ENCODE data around the gene SPTBN1.

Gene SPTBN1

DNA sequence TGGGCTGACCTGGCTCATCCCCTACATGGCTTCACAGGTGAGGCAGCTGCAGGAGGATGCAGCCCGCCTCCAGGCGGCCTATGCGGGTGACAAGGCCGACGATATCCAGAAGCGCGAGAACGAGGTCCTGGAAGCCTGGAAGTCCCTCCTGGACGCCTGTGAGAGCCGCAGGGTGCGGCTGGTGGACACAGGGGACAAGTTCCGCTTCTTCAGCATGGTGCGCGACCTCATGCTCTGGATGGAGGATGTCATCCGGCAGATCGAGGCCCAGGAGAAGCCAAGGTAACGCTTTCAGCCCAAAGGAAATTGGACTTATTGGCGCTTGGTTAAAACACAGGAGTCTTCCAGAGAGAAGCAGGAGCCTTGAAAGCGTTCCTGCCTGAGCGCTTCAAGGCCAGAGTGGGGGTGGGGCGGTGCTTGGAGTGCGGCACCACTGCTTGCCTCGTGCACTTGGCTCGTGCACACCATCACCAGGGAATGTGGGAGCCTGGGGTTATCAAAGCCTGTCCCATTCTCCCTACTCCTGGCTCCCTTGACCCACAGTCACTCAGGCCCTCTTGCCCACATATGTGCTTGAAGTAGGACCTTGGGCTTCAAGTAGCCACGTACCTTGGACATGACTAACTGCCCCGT, 197.6 kb downstream of the SPTBN1 start:
- DNase-seq (ENCODE audit: low read depth) = no peak

DNA sequence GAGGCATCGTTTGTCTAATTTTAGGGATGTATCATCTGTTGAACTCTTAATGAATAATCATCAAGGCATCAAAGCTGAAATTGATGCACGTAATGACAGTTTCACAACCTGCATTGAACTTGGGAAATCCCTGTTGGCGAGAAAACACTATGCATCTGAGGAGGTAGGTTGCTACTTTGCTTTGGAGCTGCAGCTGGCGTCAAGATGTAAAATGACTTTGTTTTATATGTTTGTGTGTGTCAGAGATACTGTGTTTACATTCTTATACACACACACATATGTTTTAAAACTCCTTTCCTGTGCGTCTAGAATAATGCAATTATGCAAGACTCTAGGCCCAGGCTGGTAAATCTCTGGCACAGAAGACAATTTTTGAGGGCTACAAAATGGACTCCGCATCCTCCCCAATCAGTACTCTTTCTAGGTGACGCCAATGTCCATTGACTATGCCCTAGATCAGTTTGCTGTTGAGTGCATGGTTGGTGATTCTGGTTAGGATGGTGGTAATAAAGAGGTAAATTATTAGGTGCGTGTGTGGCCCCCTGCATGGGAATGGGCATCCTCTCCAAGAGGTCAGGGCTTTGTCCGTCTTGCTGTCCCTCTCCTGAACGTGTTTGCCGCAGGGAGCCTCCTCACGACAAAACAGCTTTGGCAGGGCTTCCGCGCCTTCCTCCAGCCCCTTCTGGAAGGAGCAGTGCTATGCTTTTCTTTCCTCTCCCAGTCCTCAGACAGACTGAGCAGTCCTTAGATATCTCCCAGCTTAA, 199.1 kb downstream of the SPTBN1 start:
- DNase-seq (ENCODE audit: low read depth) = no peak

DNA sequence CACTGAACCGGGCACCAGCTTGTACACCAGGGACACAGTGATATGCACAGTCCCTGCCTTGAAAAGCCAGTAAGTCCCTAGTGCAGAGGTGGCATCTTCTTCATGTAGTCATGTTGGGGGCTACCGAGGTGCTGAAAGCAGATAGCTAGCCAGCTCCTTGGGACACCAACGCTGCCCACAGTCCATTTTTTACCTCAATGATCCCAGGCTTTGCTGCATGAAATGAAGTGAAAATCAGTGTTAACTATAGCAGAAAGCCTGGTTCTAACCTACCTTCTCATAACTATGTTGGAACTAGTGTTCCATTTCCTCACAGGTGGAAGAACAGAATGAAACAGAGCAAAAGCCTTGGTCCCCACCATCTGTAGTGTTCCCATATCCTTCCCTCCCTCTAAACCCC, 200.7 kb downstream of the SPTBN1 start:
- DNase-seq (ENCODE audit: low read depth) = no peak

- DNase-seq (ENCODE audit: low read depth) = no peak
Observed at GRCh38 chr2:54657664-54658083, 201.5 kb downstream of the SPTBN1 start.

DNA sequence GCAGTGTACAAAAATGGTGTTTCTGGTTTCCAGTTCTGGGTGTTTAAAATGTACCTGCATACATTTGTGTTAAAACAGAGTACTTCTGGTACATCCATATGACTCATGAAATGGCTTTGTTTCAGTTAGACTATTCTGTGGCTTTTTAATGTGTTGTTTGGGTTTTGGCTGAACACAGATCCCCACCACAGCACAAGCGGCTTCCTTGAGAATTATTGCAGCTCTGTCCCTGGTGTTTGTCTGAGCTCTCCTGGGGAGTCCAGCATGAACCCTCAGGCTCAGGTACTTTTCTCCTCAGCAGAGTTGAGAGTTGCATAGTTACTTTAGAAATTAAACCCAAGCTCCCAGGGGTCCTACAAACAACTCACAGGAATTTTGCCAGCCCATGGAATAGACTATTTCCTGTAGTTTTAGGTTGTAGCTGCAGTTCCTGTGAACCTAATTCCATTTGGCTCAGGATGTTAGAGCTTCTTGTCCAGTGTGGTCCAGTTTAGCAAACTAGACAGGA, 202.5 kb downstream of the SPTBN1 start:
- no peak for DNase-seq (ENCODE audit: low read depth)

DNA sequence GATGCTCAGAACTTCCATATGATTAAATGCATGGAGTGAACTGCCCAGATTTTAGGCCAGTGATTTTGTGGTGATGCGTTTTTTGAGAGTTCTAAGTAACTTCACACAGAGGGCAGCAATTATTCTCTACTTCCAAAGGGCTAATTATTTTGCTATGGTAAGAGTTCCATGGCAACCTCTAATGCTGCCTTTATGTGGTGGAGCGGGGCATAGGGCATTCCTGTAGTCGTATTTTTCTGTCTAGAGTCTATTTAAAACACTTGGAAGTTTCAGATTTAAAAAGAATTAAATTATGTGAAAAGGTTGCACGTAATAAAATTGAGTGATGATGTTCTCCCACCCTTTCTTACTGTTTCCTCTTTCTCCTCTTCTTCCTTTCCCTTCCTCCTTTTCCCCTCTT, 203.4 kb downstream of the SPTBN1 start:
- no peak for DNase-seq (ENCODE audit: low read depth)

- DNase-seq (ENCODE audit: low read depth) = no peak
Observed at GRCh38 chr2:54660752-54661151, 204.6 kb downstream of the SPTBN1 start.

GRCh38 chr2:54663424-54664030, 207.4 kb downstream of the SPTBN1 start:
- DNase-seq (ENCODE audit: low read depth) = no peak

DNA sequence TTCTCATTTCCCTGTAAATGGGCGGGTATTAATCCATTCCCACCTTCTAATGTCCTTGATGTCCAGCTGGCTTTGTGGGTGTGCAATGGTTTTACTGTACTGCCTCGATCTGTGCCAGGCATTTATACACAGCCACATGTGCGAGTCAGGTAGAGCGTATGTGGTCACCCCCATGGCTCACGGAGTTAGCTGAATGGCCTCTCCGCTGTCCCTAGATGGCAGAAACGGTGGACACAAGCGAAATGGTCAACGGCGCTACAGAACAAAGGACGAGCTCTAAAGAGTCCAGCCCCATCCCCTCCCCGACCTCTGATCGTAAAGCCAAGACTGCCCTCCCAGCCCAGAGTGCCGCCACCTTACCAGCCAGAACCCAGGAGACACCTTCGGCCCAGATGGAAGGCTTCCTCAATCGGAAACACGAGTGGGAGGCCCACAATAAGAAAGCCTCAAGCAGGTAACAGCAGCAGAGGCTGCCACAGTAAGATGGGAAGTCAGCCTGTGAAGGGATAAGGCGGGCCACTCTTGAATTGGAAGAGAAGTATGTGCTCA, 208.2 kb downstream of the SPTBN1 start:
- DNase-seq (ENCODE audit: low read depth) = no peak

DNA sequence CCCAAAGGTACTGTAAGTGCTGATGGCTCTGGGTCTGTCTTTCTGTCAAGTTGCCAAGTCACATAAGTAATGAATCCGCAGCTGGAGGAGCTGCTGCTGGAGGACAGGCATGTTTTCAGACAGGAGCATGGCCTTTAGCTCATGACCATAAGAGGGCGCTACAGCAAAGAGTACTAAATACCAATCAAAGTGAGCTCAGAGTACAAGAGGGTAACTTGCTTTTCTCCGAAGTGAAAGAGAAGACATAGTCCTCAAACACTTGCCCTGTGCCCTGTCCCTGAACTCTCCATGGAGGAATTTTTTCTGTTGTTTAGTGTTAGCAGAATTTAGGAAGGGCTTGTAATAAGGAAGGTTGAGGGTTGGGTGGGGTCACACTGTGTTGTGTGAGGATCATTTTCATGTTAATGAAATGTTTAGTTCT, 209.3 kb downstream of the SPTBN1 start:
- peak; percentile 36 for DNase-seq (ENCODE audit: low read depth)

DNA sequence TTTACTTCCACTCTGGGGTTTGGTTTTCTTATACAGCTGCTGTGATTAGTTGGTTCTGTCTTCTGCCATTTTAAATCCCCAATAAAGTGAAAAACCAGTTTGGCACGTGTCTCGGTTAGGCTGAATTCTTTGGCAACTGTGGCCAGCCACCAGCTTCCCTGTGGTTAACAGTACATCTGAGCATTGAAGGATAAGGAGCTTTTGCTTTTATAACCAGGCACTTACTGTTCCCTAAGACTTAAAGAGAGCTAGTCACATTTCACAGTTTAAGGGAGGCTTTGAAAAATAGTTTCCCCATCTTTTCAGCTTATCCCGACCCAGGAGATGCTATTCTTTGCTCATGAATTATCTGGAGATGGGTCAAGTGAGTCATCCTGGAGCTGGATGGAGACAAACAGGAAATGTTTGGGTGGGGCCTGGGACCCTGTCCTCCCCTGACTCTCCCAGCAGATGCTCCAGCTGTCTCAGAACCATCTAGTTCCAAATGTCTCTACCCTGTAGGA, 210.1 kb downstream of the SPTBN1 start:
- DNase-seq (ENCODE audit: low read depth) = no peak

DNA sequence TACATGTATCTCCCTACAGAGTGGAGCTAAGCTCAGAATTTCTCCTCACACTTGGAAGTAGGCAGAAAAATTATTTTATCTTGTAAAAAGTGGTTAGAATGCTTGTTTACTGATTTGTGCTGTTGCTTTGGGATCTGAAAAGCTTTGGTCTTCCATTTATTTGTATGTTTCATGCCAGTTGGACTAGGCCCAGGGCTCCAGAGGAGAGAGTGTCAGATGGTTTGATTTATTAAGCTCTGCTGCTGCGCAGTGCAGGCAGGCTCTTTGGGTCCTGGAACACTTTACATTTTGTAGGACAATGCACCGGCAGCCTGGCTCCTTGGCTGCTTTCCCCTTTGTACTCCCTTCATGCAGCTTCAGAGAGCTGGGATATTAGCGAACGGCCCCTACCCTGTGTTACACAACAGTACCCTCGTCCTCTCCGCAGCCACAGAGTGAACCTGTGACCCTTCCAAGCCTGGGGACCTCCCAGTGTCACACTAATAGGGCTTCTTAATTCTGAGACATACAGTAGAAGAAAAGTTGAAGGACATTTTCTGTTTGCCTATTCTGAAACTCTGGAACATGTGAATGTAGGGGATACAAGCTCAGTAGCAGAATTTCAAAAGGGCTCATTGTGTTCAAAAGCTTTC, 210.6 kb downstream of the SPTBN1 start:
- DNase-seq (ENCODE audit: low read depth) = no peak

DNA sequence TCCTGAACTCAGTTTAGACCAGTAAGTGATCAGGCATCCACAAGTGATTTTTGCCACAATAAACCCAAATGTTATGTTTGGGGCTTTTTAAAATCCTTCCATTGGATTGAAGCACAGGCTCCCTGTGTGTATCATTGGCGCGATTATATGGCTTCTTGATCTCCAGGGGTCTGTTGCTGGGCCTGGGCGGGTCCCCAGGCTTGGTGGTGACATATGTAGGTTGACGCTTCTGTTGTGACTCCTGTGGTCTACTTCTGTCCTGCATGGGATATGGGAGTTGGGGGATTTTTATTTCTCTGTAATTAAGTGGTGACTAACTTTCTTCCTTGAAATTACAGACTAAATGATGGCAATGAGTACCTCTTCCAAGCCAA, 211.1 kb downstream of the SPTBN1 start:
- DNase-seq (ENCODE audit: low read depth) = no peak

- no peak for DNase-seq (ENCODE audit: low read depth)
Observed at GRCh38 chr2:54667726-54668650, 211.9 kb downstream of the SPTBN1 start.

DNA sequence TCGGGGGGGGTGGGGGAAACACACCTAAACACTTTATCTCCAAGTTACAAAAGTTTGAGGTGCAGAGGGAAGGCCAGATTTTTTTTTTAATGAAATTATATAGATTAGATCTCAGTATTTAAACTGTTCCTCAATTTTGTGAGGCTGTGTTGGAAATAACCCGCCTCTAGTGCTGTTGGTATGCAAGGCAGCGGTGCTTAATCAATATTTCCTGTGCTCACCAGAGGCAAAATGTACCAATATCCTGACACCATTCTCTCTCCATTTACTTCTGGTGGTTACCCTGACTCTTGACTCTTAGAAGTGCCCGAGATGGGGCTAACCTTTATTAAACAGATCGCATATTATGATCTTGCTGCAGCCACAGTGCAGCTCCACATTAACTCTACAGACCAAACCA, 212.6 kb downstream of the SPTBN1 start:
- no peak for DNase-seq (ENCODE audit: low read depth)

DNA sequence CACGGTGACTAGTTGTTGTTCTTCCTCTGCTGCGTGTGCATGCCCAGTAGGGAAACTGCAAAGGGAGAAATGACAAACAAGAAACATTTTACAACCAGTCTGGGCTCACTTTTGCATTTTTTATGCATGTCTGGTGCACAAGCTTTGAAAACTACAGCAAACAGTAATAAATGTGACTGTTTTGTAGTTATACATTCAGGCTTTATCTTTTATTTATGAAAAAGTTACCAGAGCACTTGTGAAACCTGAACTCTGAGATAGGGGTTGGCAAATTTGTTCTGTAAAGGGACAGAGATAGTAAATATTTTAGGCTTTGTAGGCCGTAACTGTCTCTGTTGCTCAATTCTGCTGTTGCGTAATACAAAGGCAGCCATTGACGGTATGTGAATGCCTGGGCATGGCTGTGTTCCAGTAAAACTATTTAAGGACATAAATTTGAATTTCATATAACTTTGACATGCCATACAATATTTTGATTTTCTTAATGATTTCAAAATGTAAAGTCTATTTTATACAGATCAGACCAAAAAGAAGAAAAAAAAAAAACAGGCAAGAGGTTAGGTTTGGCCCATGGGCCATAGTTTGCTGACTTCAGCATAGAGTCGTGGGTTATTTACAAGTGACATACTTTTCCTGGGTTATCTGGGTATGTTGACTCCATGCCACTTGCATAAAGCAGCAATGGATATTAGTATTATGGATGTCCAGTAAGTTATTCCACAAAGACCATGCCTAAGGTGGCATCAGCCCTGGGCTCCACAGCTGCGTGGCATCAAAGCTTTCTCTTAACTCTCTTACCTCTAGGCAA, 213.8 kb downstream of the SPTBN1 start:
- DNase-seq (ENCODE audit: low read depth) = no peak

DNA sequence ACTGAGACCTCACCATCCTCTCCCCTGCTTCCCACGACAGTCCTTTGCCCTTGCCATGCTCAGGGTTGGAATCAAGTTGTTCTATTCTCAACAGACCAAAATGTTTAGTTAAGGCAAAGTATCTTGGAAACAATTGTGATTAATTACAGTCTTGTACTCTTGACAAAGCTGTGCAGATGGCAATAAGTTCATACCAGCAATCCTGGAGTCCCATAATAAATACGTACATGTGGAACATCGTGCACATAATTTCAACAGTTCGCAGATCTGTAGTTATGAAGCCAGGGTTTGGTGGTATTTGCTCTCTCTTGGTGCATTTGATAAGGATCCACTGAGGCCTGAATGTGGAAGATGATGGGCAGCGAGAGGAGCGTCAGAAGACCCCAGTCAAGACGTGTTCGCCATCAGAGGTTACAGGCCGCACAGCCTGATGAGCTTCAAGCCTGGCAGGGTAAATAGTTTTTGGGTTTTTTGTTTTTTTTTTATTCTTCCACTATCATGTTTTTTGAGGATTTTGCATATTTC, 214.4 kb downstream of the SPTBN1 start:
- no peak for DNase-seq (ENCODE audit: low read depth)

GRCh38 chr2:54671010-54671409, 214.9 kb downstream of the SPTBN1 start:
- DNase-seq (ENCODE audit: low read depth) = no peak

GRCh38 chr2:54671875-54672589, 215.9 kb downstream of the SPTBN1 start:
- no peak for DNase-seq (ENCODE audit: low read depth)
